Measurements from ENCODE around the gene BMAL2.

Gene BMAL2

DNA sequence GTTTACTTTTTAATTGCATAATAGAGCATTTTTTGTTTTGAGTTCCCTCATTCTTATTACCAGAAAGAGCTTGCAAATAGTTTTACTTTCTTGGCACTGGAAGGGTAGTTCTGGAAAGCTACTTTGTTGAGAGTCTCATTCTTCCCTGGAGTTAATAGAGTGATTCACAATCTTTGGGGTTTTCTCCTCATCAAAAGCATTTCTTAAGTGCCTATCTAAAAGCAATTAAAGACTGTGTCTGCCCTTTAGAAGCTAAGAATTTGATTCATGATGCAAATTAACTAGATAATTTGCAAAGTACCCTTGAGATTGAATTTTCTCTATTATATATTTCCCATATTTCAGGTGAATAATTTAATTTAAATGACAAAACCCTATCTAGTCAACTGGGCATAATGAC is 8.1 kb upstream of the BMAL2 start:
- no peak for FAIRE-seq

DNA sequence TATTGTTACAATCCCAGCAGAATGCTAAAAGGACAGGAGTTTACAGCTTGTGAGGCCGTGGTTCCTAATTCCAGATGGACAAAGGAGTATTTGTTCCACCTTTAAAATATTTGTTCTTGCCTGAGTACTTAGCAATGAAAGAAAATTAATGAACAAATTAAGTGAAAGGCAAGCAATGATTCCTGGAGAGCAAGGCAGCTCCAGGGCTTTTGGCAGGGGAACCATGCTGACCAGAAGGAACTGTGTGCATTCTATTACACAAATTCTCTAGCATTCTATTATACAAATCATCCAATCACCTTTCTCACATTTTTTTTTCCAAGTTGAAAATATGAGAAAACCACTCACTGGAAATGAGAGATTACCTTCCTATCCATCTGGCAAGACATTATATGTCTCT is 1.8 kb upstream of the BMAL2 start:
- no peak for FAIRE-seq

DNA sequence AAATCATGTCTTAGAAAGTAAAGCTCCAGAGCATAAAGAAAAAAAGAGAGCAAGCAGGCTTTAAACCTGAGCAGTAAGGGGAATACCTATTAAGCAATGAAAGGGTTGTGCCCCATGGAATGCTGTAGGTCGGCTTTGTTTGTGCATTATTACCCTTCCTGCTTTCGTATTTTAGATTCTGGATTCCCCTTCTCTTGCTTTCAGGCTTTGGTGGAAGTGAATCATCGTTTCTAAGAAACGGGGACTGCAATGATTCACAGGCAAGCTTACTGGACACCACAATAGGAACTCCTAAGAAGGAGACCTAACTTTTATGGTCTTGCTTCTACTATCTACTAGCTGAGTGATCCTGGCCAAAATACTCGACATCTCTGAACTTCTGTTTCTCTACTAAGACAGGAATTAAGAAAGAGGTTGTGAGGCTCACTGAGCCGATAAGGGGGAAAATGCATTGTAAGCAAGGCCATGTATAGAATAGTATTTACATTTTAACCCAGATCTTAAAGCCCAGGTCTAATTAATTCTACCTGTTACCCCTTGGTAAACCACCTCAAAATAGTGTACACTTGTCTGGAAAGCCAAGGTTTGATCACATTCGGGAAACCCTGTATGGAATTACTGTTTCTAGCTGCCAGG is 1.2 kb upstream of the BMAL2 start:
- FAIRE-seq, result no peak

DNA sequence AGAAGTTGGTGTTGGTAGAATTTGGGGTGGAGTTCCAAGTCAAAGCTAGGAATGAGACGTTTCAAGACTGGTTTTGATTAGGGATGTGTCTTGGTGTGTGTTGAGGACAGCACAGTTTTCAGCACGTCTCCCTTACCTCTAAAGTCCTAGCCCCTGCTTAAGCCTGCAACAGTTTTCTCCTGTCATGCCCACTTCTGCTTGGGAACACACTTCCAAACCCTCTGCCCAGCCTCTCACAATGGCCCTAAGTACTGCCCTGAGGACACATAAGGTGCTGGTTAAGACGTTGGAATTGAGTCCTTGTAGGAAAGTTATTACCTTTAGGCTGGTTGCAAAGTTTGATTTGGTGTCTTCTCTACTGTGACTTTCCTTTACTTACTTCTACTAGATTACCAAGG is 710 bp upstream of the BMAL2 start:
- FAIRE-seq, result no peak

DNA sequence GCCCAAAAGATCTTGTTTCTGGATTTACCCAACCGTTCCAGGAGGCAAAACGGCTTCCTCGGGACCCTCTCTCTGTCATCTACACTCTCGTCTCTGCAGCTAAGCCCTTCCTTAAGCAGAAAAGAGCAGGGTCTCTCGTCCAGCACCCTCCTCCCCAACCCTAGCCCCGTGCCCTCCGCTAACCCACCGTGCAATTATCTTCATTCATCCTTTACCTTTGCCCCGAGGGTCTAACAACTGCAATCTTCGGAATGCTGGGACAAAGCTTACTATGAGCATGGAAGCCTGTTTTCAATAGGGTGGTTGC is 276 bp upstream of the BMAL2 start:
- FAIRE-seq, result no peak

DNA sequence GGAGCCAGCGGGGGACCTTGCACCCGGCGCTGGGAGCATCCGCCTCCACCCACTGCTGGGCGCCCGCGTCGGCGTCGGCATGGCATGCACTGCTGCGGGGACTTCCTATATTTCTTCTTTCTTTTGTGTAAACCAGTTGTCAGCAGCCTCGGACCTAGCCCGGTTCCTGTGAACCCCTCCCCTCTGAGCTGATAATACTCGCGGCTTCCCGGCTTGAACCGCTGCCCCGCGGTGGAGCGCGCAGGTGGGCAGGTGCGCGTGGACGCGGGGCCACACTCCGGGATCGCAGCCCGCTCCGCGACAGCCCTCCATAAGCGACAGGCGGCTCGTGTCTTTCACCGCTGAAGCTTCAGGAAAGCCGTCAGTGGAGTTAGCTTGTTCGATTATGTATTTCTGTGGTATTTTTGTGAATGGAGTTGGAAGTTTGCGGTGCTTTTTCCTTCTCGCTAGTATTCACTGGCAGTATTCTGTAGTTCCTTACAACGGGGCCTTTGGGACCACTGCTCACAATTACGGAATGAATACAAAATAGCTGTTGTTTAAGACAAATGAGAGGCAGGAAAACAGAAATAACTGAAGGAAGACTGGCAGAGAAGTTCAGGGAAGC is 870 bp downstream of the BMAL2 start:
- FAIRE-seq, result no peak

DNA sequence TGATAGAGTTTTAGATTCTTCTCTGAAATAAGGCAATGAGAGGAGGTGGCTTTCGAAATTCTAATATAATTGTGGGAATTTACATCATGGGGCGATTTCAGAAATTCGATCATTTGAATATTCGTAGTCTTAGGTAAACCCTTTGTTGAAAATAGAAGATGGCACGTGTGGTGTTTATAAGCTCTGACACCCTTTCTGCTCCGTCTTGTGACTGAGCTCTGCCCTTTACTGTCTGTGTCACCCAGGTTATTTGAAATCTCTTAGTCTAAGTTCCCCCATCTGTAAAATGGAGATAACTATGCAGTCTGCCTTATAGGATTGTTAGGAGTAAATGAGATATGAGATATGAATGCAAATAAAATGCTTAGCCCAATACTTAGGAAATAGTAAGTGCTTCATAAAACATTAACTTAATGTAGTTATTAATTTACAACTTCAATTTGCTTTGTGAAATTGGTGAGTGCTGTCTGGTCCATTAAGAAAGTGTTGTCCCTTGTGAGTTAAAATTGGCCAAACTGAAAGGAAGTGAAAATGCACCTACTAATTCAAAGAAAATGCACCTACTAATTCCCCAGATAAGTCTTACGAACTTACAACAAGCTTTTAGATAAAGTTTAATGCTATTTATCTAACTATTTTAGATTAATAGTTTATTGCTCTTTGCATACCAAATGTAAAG is 1.5 kb downstream of the BMAL2 start:
- no peak for FAIRE-seq

DNA sequence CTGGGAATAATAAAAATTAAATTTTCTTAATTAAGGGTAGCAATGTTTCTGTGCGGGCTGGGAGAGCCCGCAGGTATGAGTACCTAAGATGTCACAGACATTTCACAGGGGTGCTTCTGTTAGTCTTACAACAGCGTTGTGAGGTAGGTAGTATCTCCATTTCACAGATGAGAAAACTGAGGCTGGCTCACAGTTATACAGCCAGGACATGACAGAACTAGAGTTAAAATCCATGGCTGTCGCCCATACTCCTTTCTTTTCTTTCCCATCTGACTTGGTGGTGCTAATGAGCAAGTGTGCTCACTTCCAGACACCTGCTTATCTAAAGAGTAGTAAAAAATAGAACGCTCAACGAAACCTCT is 2.1 kb downstream of the BMAL2 start:
- FAIRE-seq, result no peak

DNA sequence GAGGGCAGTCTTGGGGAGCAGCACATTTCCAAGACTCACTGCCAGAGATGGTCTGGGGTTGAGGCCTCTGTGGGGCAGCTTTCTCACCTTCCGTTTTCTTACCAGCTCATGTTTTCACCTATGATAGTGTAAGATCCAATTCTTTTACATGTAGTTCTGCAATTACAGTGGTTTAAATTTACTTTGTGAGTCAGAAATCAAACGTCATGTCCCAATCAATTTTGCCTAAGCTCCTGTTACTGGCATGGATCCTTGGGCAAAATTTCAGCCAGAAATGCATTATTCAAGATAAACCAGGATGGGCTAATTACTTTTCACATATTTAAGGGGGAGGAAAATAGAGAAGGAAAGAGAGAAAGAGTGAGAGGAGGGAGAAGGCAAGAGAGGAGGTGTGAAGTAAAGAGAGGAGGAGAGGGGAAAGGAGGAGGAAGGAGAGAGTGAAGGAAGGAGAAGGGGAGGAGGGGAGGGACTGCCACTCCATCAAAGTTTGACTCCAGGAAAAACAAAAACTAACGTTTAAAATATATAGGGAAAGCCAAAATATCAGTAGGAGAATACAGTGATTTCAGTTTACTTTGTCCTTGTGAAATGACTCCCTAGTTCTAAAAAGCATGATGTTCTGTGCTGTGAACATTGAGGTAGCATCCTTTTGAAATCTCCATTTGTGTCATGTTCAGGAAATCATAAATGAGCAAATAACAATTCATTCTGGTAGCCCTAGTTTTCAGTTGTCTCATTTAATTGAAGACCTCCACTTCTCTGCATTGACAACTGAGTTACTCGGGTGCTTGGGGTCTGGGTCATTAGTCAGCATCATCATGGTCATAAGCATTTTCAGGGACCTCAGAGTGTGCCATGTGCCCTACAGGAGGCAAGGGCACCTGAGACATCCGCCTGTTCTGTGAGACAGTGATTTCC is 3.0 kb downstream of the BMAL2 start:
- no peak for FAIRE-seq

DNA sequence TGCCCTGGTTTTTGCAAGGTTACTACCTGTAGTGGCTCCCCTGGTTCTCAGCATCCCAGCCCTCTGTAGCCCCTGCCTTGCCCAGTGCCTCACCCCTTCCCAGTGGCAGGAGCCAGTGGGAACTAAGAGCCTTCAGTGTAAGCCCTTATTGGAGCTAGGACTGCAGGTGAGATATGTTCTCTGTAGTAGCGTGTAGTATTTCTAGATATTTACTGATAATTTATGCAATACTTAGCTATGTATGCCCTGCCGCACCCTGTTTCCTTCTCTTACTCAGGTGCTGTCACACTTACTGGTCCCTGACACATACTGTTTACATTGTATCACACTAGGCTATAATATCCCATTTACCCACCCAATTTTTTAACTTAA is 3.6 kb downstream of the BMAL2 start:
- FAIRE-seq, result no peak

DNA sequence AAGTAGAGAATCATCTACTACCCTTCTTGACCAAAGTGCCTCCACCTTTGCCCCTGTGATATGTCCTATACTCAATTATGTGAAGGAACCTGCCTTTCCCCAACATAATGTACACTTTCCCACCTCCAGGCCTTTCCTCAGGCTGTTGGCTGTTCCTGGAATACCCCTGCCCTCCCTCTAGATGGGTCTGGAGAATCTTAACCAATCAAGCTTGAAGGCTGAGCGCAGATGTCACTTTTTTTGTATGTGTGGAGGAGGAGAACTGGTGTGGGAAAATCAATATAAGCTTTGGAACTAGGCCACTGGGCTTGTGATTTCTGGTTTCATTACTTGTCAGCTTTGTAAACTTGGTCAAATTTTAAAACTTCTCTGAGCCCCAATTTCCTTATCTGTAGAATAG is 4.7 kb downstream of the BMAL2 start:
- no peak for FAIRE-seq

DNA sequence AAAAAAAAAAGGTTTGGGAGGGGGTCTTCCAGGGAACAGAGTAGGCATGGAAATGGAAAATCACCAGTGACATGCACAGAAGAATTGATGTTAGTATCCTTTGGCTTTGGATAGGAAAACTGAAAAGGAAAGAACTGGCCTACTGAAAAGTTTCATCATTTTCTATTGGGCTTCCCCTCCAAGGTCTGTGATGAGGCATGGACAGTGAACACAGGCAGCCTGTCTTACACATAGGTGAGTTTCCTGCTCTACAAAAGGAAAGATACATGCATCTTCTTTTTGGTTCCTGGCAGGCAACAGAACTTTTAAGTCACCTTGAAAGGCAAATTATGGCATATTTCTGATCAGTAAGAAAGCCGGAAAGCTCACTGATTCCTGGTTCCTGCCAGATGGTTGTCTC is 5.8 kb downstream of the BMAL2 start:
- FAIRE-seq, result no peak

DNA sequence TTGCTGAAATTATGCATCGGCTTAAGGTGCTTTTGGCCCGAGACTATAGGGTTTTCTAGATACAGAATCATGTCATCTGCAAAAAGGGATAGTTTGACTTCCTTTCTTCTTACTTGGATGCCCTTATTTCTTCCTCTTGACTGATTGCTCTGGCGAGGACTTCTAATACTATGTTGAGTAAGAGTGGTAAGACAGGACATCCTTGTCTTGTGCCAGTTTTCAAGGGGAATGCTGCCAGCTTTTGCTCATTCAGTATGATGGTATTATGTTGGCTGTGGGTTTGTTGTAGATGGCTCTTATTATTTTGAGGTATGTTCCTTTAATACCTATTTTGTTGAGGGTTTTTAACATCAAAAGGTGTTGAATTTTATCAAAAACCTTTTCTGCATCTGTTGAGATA is 8.3 kb downstream of the BMAL2 start:
- FAIRE-seq, result no peak

DNA sequence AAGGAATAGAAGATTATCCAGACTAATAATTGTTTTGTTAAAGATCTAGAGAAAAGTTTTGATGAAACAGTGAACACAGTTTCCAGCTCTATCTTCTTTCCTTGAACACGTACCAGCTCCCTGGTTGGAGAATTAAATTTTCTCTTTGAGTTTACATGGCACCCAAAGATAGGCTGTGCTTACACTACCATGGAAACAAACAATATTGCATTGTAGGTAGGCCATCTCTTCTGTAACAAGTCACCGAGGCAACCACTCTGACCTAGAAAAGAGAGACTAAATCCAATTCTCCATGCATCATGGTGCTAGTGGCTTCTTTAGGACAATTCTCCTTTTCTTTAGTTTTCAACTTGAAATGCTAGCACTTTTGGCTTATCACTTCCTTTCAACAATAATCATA is 9.9 kb downstream of the BMAL2 start:
- FAIRE-seq, result no peak

DNA sequence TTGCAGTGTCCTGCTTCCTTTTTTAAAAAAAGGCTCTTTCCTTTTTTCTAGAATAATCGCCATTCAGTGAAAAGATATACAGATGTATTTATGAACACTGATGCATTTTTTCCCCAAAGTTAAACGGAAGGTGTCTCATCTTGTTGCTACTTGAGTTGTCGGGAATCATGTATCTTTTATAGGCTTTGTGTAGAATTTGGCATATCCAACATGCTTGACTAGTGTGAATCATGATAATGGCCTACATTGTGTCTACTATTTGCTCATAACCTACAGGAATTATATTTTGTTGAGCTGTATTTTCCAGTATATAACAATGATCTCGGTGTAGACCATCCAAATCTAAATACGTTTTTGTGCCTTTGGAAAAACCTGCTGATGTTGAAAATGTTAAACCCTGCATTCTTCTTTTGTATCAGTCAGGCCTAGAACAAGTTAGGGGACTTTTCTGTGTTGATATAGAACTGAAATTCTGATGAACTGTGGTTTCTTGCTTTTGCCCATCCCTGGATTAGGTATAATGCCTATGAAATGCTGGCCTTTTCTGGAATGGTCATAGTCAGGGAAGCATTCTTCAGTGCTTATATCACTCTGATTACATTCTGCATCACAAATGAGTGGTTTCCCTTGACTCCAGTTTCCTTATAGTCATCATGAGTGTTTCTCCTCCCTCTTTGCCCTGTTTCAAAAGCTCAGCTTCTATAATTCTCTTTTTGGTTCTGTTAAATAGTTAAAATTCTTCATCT is 10.8 kb downstream of the BMAL2 start:
- no peak for FAIRE-seq

DNA sequence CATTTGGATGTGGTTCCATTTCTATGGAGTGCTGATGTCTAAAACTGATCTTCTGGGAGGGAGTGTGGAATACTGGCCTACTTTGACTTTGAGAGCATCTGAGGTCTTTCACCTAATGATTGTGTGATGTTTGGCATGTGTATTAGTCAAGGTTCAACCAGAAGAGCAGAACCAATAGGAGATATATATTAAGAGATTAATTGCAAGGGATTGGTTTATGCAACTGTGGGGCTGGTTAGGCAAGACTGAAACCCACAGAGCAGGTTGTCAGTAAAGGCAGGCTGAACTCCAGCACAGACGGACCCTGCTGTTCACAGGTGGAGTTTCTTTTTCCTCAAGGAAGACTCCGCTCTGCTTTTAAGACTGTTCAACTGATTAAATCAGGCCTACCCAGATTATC is 11.6 kb downstream of the BMAL2 start:
- FAIRE-seq, result no peak

DNA sequence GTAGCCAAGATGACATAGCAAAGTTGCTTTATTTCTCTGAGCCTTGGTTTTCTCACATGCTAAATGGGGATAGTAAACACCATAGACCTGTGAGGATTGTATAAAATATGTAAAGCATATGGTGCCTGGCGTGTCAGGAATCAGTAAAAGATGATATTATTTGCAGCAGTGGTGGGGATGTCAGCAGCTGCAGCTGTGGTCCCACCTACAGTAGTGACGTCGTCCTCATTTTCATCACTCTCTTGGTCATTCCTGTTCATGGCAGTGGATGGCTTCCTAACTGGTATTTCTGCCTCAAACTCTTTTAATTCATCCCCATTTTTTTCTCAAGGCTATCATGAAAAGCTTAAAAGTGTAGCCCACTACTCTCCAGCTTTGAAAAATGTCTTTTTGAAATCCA is 12.1 kb downstream of the BMAL2 start:
- no peak for FAIRE-seq

DNA sequence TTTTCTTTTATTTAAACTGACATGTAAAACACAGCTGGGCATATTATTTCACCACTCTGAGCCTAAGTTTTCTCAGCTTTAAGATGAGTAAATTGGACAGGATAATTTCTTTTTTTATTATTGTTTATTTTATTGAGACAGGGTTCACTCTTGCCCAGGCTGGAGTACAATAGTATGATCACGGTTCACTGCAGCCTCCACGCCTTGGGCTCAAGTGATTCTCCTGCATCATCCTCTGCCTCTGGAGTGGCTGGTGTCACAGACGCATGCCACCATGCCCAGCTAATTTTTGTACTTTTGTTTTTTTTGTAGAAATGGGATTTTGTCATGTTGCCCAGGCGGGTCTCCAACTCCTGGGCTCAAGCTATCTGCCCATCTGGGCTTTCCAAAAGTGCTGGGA is 12.7 kb downstream of the BMAL2 start:
- FAIRE-seq, result no peak

DNA sequence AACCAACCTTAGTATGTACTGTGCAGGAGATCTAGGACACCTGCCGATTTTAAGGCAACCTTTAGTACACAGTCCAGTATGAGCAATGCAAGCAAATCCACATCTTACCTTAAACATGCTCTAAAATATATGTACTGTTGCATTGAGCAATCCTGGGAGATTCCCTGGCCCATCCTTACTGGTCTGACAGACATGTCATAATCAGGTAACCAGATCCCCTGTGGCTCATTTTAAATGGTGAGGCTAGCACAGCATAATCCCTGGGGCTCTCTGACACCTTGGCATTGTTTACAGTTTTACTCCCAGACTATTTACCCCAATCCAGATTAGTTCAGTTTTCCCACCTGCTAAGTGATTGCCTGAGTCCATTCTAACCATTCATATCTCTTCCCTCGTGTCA is 15.1 kb downstream of the BMAL2 start:
- FAIRE-seq, result no peak

DNA sequence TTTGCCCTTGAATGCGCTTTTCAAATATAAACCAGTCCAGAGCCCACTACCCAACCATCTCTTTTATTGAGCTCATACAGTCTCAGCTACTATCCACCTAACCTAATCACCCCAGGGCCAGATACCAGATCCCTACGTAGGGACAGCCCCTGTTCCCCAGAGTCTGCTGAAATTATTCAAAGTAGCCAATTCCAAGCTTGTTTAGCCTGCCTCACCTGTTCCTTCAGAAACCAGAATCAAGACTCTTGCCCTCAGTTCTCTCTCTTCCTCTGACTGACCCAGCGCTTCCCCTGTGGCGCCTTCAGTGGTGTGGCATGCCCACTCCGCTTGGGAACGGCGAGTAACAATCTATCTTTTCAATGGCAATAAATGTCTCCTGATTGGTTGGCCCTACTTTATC is 18.8 kb downstream of the BMAL2 start:
- no peak for FAIRE-seq

DNA sequence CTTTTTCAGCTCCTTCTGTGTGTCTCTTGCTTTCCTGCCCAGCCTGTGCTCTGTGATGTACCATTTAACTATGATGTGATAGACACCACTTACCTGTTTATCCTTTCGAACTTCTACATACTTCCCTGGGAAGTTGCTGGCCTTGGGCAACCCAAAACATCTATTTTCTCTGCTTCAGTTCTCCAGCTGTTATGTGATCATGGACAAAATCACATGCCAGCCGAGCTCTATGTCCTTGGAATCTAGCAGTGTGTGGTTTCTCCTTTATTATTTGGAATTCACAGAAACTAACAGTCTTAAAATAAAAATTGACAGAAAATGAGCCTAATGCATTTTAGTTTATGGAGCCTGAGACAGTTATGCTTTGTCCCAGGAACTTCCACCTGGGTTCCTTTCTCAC is 22.9 kb downstream of the BMAL2 start:
- no peak for FAIRE-seq

DNA sequence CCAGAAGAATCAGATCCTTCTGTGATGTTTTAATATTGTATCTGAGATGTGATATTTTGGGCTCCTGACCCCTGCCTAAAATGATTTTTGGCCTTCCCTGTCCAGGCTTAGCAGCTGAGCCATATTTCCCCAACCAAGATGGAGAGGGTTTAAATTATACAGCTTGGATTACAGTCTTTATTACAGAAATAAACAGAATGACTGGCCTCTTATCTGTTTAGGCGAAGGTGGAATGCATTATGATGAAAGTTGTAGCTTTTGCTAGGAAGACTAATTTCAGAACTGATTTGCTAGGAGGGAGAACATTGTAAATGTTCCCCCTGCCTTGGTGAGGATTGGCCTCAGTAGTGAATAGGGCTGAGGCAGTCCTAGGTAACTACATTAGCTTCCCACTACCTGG is 23.3 kb downstream of the BMAL2 start:
- no peak for FAIRE-seq

Data from colon (tissue), 2 donors.